Kidney capillary endothelial cell (primary cell): Measurements from ENCODE around the gene SHANK1.
A peak's percentile ranks its signal among the peaks of the same experiment; 100 is the strongest.
"Not testable (repeated sequence)": the region's sequence is repeated elsewhere in the genome, so short reads cannot be mapped to it uniquely, and the experiment has no call there.

ENCODE experiments used
- DNase-seq: peaks from one replicate; pipeline ENCODE4 v3.0.0-alpha.2; 2018; ENCODE audit warnings: low spot score

SHANK1 gene

DNA sequence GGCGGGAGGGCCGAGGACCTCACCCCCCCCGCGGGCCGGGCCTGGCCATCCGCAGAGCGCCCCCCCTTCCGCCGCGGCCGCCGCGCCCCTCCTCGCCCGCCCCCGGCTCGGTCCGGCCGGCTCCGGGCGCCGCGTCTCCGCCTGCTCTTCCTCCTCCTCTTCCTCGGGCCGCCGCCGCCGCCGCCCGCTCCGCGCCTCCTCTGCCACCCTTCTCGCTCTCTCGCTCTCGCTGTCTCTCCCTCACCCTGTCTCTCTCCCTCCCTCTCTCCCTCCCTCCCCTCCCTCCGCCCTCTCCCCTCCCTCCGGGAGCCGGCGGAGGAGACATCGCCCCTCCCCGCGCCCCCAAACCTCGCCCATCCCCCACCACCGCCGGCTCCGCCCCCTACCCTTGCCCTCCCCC is at the start of gene SHANK1:
SHANK1 (minus strand) TSS at position 237 of the 400 bp plus-strand sequence. CDS start 2,883 bp downstream, outside the sequence.
- DNase-seq, result no peak

DNA sequence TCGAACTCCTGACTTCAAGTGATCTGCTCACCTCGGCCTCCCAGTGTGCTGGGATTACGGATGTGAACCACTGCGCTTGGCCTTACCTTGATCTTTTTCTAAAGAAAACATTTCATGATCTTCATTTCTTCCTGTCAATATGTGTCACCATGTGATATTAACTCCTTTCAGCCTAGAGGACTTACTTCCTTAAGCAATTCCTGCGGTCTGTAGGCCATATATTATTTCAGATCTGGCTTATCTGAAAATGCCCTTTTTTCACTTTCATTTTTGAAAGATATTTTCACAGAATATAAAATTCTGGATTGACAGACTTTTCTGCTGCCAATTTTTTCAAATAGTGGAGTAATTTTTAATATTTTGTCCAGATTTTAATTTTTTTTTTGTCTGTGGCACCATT is 48.7 kb upstream of the SHANK1 start:
- no peak for DNase-seq

DNA sequence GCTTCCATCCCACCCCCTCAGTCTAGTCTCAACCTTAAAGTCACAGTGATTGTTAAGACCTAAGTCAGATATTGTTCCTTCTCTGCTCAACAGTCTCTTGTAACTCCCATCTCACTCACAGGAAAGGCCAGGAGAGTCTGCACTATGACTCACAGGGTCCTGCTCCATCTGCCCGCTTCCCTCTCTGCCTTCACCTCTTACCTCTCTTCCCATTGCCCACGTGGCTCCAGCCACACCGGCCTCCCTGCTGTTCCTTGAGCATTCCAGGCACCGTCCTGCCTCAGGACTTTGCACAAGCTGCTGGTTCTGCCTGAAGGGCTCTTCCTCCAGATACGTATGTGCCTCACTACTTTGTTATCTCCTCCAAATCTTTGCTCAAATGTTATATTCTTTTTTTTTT is 47.7 kb upstream of the SHANK1 start:
- DNase-seq, result not testable (repeated sequence)

DNA sequence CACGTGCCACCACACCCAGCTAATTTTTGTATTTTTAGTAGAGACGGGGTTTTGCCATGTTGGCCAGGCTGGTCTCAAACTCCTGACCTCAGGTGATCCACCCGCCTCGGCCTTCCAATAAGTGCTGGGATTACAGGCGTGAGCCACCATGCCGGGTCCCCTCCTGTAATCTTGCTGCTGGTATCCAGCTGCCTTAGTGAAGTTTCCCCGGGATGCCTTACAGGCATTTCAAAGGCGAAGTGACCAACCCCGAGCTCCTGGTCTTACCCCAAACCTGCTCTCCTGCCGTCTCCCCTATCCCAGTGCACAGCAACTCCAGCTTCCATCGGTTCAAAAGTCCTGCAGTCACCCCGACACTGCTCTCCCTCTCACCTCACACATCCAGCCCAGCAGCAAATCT is 47.1 kb upstream of the SHANK1 start:
- not testable (repeated sequence) for DNase-seq

DNA sequence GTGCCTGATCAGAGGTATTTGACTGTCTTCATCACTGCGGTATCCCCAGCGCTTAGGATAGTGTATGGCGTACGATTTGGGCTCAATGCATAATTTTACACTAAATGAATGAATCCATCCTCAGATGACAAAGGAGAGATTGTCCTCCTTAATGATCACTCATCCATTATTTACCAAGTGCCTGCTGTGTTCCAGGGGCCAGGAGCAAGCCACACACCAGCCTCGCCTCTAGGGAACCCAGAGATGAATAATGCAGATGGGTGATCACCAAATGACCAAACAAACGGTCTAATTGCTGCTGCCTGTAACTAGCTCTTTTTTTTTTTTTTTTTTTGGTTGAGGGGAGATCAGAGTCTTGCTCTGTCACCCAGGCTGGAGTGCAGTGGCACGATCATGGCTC is 44.8 kb upstream of the SHANK1 start:
- no peak for DNase-seq

DNA sequence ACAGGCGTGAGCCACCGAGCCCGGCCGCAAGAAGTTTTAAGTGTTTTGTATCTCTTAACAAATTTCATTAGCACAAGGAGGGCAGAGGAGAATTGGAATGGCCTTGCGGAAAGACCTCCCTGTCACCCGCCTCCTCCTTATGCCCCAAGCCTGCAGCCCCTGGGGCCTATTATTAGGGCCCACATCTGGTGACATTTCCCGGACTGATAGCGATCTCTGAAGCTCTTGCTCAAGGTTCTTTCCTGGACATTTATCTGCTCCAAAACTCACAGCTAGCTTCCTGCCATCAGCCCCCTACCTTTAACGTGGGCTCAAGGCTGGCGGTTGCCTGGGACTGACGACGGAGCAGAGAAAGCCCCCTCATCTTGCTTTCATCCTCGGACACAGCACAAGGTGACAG is 43.9 kb upstream of the SHANK1 start:
- not testable (repeated sequence) for DNase-seq

DNA sequence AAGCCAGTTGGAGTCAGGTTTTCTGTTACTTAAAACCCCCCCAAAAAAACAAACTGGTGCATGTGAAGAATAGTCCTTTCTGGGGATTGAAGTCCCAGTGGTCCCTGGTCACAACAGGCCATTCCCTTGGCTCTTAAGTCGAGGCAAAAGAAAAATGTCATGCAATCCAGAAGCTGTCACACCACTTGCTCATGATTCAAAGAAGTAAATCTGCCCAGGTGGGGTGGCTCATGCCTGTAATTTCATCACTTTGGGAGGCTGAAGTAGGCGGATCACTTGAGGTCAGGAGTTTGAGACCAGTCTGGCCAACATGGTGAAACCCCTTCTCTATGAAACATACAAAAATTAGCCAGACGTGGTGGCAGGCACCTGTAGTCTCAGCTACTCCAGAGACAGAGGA is 41.9 kb upstream of the SHANK1 start:
- DNase-seq, result not testable (repeated sequence)

DNA sequence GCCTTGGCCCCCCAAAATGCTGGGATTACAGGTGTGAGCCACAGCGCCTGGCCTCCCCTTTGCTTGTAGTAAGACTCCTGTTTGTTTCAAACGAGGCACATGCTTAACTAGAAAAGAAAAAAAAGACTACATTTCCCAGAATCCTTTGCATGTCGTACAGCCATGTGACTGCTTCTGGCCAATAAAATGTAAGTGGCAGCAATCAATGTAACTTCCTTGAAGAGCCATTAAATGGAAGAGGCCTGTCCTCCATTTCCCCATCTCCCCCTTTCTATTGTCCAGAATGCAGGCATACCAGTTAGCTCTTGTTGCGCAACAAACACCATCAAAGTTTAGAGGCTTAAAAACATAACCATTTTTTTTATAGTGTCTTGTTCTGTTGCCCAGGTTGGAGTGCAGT is 40.3 kb upstream of the SHANK1 start:
- DNase-seq, result peak; percentile 20

DNA sequence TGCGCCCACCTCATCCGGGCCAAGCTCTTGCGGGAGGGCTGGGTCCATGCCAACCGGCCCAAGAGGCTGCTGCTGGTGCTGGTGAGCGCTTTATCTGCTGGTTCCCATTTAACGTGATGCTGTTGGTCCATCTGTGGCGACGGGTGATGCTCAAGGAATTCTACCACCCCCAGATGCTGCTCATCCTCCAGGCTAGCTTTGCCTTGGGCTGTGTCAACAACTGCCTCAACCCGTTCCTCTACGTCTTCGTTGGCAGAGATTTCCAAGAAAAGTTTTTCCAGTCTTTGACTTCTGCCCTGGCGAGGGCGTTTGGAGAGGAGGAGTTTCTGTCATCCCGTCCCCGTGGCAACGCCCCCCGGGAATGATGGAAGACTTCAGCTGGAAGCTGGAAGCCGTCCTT is 39.5 kb upstream of the SHANK1 start:
- not testable (repeated sequence) for DNase-seq

DNA sequence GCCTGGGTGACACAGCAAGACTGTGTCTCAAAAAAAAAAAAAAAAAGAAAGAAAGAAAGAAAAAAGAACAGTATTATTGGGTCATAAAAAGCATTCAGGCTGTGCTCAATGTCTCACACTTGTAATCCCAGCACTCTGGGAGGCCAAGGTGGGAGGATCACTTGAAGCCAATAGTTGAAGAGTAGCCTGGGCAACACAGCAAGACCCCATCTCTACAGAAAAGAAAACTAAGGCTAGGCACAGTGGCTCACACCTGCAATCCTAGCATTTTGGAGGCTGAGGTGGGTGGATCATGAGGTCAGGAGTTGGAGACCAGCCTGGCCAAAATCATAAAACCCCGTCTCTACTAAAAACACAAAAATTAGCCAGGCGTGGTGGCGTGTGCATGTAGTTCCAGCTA is 38.0 kb upstream of the SHANK1 start:
- not testable (repeated sequence) for DNase-seq

DNA sequence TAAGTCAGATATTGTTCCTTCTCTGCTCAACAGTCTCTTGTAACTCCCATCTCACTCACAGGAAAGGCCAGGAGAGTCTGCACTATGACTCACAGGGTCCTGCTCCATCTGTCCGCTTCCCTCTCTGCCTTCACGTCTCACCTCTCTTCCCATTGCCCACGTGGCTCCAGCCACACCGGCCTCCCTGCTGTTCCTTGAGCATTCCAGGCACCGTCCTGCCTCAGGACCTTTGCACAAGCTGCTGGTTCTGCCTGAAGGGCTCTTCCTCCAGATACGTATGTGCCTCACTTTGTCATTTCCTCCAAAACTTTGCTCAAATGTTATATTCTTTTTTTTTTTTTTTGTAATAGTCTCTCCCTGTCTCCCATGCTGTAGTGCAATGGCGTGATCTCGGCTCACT is 36.6 kb upstream of the SHANK1 start:
- DNase-seq, result not testable (repeated sequence)

DNA sequence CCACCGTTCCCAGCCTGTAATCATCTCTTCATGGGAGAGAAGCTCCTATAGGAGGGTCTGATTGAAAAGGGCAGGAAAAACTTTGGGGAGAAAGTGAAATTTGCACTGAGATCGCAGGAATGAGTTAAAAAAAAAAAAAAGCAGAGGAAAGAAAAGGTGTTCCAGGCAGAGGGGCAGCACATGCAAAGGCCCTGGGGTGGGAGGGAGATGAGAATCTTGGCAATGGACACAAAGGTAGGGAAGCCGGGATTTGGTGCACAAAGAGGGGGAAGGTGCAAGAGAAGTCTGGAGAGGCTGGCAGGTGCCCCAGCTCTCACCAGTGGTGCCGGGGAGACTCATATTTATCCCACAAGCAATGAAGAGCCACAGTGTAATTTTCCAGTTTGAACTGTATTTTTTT is 34.3 kb upstream of the SHANK1 start:
- no peak for DNase-seq

DNA sequence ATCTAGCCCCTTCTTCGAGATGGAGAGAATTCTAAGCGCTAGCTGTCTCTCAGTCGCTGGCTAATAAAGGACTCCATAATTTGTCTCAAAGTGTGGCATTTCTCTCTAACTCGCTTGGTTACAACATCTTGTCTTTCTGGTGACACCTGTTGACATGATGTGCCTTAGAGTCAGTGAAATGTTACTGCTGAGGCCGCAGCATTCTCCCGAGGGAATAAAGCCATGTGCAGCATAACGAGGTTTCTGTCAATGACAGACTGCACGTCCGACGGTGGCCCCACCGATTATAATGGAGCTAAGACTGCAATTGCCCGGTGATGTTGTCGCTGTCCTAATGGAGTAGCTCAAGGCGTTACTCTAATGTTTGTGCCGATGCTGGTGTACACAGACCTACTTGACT is 30.4 kb upstream of the SHANK1 start:
- DNase-seq, result no peak

DNA sequence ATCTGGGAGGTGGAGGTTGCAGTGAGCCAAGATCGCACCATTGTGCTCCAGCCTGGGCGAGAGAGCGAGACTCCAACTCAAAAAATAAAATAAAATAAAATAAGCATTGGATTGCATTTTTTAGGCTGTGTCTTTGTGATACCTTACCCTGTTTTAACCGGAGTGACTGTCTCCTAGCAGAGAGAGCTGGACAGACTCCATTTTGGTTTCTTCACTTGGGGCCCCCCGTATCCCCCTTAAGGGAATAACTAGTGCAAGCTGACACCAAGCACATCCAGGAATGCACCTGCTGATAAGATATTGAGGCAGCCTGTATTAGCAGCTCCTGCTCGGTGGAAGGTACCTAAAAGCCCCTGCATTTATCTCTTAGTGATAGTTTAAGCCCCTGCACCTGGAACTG is 29.9 kb upstream of the SHANK1 start:
- DNase-seq, result no peak

DNA sequence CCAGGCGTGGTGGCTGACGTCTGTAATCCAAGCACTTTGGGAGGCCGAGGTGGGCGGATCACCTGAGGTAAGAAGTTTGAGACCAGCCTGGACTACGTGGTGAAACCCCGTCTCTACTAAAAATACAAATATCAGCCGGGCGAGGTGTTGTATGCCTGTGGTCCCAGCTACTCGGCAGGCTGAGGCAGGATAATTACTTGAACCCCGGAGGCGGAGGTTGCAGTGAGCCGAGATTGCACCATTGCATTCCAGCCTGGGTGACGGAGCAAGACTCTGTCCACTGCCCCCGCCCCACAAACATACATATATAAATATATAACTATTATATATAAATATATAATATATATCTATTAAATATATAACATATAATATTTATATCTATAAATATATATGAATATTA is 27.5 kb upstream of the SHANK1 start:
- DNase-seq, result not testable (repeated sequence)

DNA sequence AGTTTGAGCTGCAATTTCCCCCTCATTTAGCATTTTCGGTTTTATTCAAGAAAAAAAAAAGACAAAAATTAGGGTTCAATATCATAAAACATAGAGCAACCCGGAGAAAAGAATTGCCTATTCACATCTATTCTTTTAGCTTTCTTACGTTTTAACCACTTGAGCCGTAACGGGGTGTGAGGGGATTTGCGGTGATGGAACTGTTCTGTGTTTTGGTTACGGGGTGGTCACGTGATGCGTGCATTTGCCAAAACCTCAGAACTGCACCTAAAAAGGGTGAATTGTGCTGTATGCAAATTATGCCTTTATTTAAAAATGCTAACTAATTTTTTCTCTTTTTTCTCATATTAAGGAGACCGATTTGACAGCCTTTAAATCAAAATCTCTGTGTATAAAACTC is 25.6 kb upstream of the SHANK1 start:
- DNase-seq, result no peak

DNA sequence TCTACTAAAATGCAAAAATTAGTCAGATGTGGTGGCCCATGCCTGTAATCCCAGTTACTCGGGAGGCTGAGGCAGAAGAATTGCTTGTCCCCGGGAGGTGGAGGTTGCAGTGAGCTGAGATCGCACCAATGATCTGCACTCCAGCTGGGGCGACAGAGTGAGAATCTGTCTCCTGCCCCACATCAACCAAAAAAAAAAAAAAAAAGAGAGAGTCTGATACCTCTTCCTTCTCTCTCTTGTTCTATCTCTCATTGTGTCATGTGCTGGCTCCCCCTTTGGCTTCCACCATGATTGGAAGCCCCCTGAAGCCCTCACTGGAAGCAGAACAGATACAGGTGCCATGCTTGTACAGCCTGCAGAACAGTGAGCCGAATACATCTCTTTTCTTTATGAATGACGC is 23.9 kb upstream of the SHANK1 start:
- DNase-seq, result no peak

DNA sequence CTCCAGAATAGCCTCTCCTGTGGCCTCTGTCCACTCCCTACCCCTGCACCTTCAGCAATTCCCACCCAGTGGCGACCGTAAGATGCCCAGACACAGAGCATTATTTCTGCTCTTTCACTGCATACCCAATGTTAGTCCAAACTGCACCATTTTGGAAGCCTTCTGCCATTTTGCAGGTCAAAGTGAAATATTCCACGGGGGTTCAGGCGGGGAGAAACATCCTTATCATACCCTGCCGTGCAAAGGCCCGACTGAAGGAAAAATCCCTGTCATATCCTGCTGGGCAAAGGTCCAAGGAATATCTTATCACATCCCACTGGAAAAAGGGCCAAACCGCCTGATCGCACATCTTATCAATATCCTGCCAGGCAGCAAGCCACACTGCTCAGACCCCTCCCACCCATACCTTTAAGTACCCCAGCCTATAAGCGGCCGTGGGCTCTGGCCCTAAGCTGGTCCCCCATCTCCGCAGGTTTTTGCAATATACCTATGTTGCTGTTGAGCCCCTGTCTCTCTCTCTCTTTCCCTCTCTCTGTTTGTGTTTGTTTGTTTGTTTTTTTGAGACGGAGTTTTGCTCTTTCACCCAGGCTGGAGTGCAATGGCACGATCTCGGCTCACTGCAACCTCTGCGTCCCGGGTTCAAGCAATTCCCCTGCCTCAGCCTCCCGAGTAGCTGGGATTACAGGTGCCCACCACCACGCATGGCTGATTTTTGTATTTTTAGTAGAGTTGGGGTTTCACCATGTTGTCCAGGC is 21.8 kb upstream of the SHANK1 start:
- DNase-seq, result peak; percentile 38

DNA sequence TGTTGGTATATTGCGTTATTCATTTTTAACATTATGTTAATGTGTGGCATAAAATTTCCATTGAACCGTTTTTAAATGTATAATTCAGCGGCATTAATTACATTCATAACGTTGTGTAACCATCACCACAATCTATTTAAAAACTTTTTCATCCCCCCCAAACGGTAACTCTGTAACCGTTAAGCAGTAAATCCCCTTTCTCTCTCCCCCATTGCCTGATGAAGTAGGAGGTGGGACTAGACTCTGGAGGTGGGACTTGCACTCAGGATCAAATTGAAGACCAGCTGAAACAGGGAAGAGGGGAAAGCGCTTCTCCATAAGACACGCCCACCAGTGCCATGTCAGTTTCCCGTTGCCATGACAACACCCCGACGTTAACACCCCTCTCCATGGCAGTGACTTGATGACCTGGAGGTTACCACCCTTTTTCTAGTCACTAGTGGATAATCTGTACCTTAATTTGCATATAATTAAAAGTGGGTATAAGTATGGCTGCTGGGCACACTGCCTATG is 20.4 kb upstream of the SHANK1 start:
- no peak for DNase-seq

DNA sequence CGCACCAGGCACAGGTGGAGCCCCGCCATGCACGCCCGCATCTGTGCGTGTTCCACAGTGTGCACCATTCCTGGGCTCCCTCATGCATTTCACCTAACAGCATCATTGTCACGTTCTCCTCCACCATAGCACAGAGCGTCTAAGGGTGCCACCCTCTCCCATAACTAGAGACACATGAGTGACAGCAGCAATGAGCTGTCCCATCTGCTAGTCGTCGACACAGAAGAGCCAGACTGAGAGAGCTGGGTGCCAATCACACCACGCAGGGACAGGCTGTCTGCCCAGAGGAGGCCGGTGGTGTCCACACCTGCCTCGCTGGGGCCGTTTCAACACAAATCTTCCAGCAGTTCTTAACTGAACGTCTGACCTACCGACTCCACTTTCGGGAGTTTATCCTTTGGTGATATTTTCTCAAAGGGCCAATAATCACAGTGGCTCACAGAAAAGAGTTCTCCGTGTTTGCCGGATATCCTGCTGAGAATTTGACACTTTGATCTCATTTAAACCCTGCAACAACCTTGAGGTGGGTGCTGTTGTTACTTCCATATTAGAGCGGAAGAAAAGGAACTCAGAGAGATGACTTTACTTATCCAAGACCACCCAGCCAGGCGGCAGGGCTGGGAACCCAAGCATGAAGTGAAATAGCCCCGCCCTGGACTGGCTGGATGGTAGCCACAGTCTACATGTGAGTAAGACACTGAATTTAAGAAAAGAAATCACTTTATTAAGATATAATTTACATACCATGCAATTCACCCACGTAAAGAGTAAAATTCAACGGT is 19.7 kb upstream of the SHANK1 start:
- DNase-seq, result no peak

DNA sequence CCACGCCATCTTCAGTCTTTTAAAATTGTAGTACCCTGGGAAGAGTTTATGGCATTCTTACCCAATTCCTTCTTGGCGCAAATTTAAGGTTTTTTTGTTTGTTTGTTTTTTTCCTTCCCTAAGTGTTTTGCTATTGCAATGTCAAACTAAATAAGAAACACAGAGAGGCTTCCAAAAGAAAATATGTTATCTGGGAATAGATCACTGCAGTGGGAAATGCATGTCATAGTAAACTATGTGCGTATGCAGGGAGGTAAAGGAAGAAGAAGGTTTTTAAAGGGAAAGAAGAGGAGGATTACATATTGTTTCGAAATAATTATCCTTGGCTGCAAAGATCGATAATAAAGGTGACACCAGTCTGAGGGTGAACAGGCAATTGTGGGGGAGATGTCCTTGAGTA is 16.7 kb upstream of the SHANK1 start:
- no peak for DNase-seq

DNA sequence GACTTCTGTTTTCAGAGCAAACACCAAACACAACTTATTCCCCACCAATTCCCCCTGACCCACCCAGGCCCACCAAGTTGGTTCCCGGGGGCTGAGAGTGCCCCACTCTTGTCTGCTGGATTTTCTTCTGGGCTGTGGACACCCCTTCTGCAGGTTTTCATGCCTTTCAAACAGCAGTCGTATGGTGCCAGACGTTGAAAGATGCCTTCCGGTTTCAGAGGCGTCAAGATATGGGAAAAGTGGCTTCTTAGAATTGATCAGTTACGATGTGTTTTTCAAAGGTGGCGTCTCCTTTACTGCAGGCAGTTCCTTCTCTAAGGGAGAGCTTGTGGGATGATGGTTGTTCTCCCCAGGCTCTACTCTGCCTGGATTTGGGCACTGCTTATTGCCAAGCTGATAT is 16.3 kb upstream of the SHANK1 start:
- no peak for DNase-seq

DNA sequence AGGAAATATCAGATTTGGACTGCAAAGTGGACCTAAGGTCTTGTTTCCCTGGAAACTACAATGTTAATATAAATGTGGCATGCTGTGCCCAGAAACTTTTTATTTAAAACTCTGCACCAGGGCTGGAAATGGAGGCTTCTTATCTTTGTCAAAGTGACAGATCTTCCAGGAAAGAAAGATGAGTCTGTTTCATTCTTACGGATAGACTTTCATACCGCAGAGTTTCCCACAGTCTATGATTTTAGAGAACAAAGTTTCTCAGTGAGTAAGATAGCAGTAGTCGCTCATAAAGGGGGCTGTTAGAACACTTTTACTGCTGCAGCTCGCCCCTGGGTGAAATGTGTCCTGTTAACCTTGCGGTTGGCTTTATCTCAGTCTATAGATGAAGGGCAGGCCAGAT is 10.3 kb upstream of the SHANK1 start:
- DNase-seq, result no peak
